A673 (cell line): ENCODE data around the gene IL1B. TPM values are rescaled to one million over a fixed set of nuclear protein-coding genes. Genes with fewer than 3 reads are reported as not detected.

Source experiments
- Bru-seq: library from RNA; stranded (reverse); fragments of 400-500 nt; gene quantifications from one replicate; lab custom pipeline; 2021; lab: Mats Ljungman, UMichigan
- BruChase-seq, 2 experiments: library from RNA; stranded (reverse); fragments of 400-500 nt; gene quantifications; one replicate each; lab custom pipeline; 2021; lab: Mats Ljungman, UMichigan
- BruUV-seq: library from RNA; stranded (reverse); fragments of 400-500 nt; replicated peaks from 2 replicates; lab custom pipeline; 2021; lab: Mats Ljungman, UMichigan
- CTCF ChIA-PET: fragments of 300-600 bp; sonication (Branson Sonifier 250); formaldehyde crosslinking; loops from one replicate; lab custom pipeline; 2022; ENCODE audit warnings: antibody characterized with exemption; lab: Charles Lee
- POLR2A ChIA-PET: fragments of 300-600 bp; sonication (Branson Sonifier 250); formaldehyde crosslinking; loops from one replicate; lab custom pipeline; 2022; ENCODE audit warnings: antibody characterized with exemption; ENCODE audit not compliant: low non-redundant PET; lab: Charles Lee
- DNase-seq: peaks from one replicate; pipeline ENCODE4 v3.0.0-alpha.2; 2015; ENCODE audit warnings: low spot score
- H3K27ac ChIP-seq: fragments of 200-600 bp; sonication (generic); 2 replicates; pipeline ENCODE4 v1.5.1; 2016; ENCODE audit warnings: mixed run types, low read depth, mild to moderate bottlenecking, mixed read lengths, antibody characterized with exemption, low read length; ENCODE audit not compliant: poor library complexity, severe bottlenecking
- H3K27me3 ChIP-seq: fragments of 200-600 bp; sonication (generic); replicated peaks from 2 replicates; pipeline ENCODE4 v1.6.1; 2017; ENCODE audit warnings: mixed run types, low read depth, mild to moderate bottlenecking, mixed read lengths, antibody characterized with exemption, low read length; ENCODE audit not compliant: insufficient read depth, poor library complexity
- H3K36me3 ChIP-seq: fragments of 200-600 bp; sonication (generic); 2 replicates; pipeline ENCODE4 v1.6.1; 2016; ENCODE audit warnings: mixed run types, mild to moderate bottlenecking, mixed read lengths, antibody characterized with exemption, low read length; ENCODE audit not compliant: insufficient read depth, poor library complexity, severe bottlenecking
- H3K4me1 ChIP-seq: fragments of 200-600 bp; sonication (generic); 2 replicates; pipeline ENCODE4 v1.6.1; 2017; ENCODE audit warnings: mixed run types, mild to moderate bottlenecking, mixed read lengths, antibody characterized with exemption, low read length; ENCODE audit not compliant: insufficient read depth, poor library complexity, severe bottlenecking
- H3K4me3 ChIP-seq: fragments of 200-600 bp; sonication (generic); 2 replicates; pipeline ENCODE4 v1.5.1; 2016; ENCODE audit warnings: low read depth, mixed run types, mild to moderate bottlenecking, mixed read lengths, low read length; ENCODE audit not compliant: poor library complexity, severe bottlenecking
- H3K9me3 ChIP-seq: fragments of 200-600 bp; sonication (generic); 2 replicates; pipeline ENCODE4 v1.6.1; 2016; ENCODE audit warnings: mixed run types, low read depth, mild to moderate bottlenecking, mixed read lengths, antibody characterized with exemption, low read length; ENCODE audit not compliant: poor library complexity, severe bottlenecking
- CTCF ChIP-seq: fragments of 300-800, 200-600 bp; sonication (generic); conservative IDR thresholded peaks from 2 replicates; pipeline ENCODE4 v1.5.1; 2017; ENCODE audit warnings: low read depth, mild to moderate bottlenecking, antibody characterized with exemption, low read length, moderate library complexity, mixed read lengths
- EZH2 ChIP-seq: fragments of 200-600 bp; sonication (generic); IDR thresholded peaks from 2 replicates; pipeline ENCODE4 v1.6.1; 2017; ENCODE audit warnings: borderline replicate concordance, low read depth, mild to moderate bottlenecking, mixed read lengths, antibody characterized with exemption, low read length; ENCODE audit not compliant: poor library complexity, severe bottlenecking
- intact Hi-C: fragments of 100-400 bp; cut with micrococcal nuclease; formaldehyde crosslinking; loops from one replicate; pipeline ENCODE4 v1.10.0; 2022; ENCODE audit not compliant: unreplicated experiment
- long read RNA-seq: library from polyadenylated mRNA; stranded (forward); transcript quantifications from one replicate; pipeline ENCODE4 v2.0.0, GENCODE V29; 2022
- total RNA-seq: library from RNA; stranded (reverse); gene quantifications from 2 replicates; pipeline ENCODE4 v1.2.3, GENCODE V29; 2021

The IL1B gene
- total RNA-seq (1.3 and 2.1 TPM in 2 replicates), Bru-seq, nascent RNA (percentile 35 among the genes with signal in this experiment), BruChase-seq, experiment 1, labeled RNA remaining after a 2-hour chase (percentile 37 among the genes with signal in this experiment), BruChase-seq, experiment 2, labeled RNA remaining after a 6-hour chase (percentile 30 among the genes with signal in this experiment)
- long read RNA-seq, partial matches to known transcripts = 0 of 1 reads
- long read RNA-seq, other reads (novel, unspliced or antisense) = 0 of 1 reads

- ChIA-PET CTCF (no interaction called here), POLR2A (no interaction called here)
- peak; percentile 34 for DNase-seq
- no peak for TF ChIP-seq CTCF
- no peak for TF ChIP-seq EZH2
- intact Hi-C loops = no loop called here
- H3K36me3 ChIP-seq = no peaks in the 10 kb centered on the region
- peaks cover 21% of the 10 kb centered on the region for H3K4me1 ChIP-seq
- no peaks in the 10 kb centered on the region for H3K9me3 ChIP-seq
- no peaks in the 10 kb centered on the region for H3K27me3 ChIP-seq
- no peak within 1 kb of the TSS for H3K4me3 ChIP-seq
- BruUV-seq = no TSS peak
- H3K27ac ChIP-seq = no peak within 1 kb of the TSS
Measured at GRCh38 chr2:112836695-112837117, at the start of gene IL1B. IL1B (minus strand) TSS chr2:112836779; CDS start chr2:112836229, 550 bp downstream.

GRCh38 chr2:112886291-112886690, 49.7 kb upstream of the IL1B start:
- no TSS peak for BruUV-seq
- no peak for DNase-seq
- Histone ChIP-seq H3K4me1 (no peaks in the 10 kb centered on the region), H3K36me3 (no peaks in the 10 kb centered on the region), H3K27ac (no peak overlapping the region), H3K4me3 (no peak overlapping the region), H3K27me3 (no peaks in the 10 kb centered on the region), H3K9me3 (no peaks in the 10 kb centered on the region)
- intact Hi-C loops = no loop called here
- ChIA-PET CTCF (no interaction called here), POLR2A (no interaction called here)
- no peak for TF ChIP-seq EZH2
- TF ChIP-seq CTCF = no peak

- TF ChIP-seq EZH2 (no peak), CTCF (no peak)
- ChIA-PET POLR2A (no interaction called here), CTCF (interaction anchor here (0.6 to 1.1 kb wide), 3 partner anchors 56 to 136 kb away, joined by 3 to 7 read pairs (median 4); no protein-coding TSS in a partner anchor)
- H3K4me1 ChIP-seq = no peaks in the 10 kb centered on the region
- no peak overlapping the region for H3K27ac ChIP-seq
- no peak for DNase-seq
- intact Hi-C loops = loop anchor here (1.0 kb wide), 1 partner anchor 132 kb away; no protein-coding TSS in a partner anchor
- BruUV-seq = no TSS peak
- no peaks in the 10 kb centered on the region for H3K9me3 ChIP-seq
- no peaks in the 10 kb centered on the region for H3K27me3 ChIP-seq
- H3K4me3 ChIP-seq = no peak overlapping the region
- H3K36me3 ChIP-seq = no peaks in the 10 kb centered on the region
Measured at GRCh38 chr2:112885506-112885902, 48.9 kb upstream of the IL1B start.
